DOHH2 (cell line): ENCODE data around the gene SAP30L.

ENCODE experiments used
- EZH2phosphoT487 ChIP-seq: fragments of 200-600 bp; sonication (generic); IDR thresholded peaks from 2 replicates; pipeline ENCODE4 v1.6.1; 2017; ENCODE audit warnings: borderline replicate concordance, mild to moderate bottlenecking, antibody characterized with exemption, low read length, moderate library complexity, mixed read lengths
- TF ChIP-seq, protein P1 (sequence below): fragments of 200-600 bp; sonication (generic); IDR thresholded peaks from one replicate; pipeline ENCODE4 v1.5.1; 2014; ENCODE audit warnings: antibody characterized with exemption, mild to moderate bottlenecking, low read depth, low read length; ENCODE audit not compliant: poor library complexity, severe bottlenecking

- TF ChIP-seq, protein P1, sequence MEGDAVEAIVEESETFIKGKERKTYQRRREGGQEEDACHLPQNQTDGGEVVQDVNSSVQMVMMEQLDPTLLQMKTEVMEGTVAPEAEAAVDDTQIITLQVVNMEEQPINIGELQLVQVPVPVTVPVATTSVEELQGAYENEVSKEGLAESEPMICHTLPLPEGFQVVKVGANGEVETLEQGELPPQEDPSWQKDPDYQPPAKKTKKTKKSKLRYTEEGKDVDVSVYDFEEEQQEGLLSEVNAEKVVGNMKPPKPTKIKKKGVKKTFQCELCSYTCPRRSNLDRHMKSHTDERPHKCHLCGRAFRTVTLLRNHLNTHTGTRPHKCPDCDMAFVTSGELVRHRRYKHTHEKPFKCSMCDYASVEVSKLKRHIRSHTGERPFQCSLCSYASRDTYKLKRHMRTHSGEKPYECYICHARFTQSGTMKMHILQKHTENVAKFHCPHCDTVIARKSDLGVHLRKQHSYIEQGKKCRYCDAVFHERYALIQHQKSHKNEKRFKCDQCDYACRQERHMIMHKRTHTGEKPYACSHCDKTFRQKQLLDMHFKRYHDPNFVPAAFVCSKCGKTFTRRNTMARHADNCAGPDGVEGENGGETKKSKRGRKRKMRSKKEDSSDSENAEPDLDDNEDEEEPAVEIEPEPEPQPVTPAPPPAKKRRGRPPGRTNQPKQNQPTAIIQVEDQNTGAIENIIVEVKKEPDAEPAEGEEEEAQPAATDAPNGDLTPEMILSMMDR = no peak
- no peak for TF ChIP-seq EZH2phosphoT487
These were observed 8.4 kb upstream of the SAP30L start for GRCh38 chr5:154437281-154437965.
